GM10847 (cell line): ENCODE results near the gene NDUFAF5.

ENCODE experiments used
- POLR2A ChIP-seq: IDR thresholded peaks from 2 replicates; pipeline ENCODE4 v1.6.1; 2011; ENCODE audit not compliant: insufficient read length; ENCODE audit errors: extremely low read depth

Gene NDUFAF5

GRCh38 chr20:13799974-13800373 lies 15.1 kb downstream of the NDUFAF5 start:
- no peak for TF ChIP-seq POLR2A

DNA sequence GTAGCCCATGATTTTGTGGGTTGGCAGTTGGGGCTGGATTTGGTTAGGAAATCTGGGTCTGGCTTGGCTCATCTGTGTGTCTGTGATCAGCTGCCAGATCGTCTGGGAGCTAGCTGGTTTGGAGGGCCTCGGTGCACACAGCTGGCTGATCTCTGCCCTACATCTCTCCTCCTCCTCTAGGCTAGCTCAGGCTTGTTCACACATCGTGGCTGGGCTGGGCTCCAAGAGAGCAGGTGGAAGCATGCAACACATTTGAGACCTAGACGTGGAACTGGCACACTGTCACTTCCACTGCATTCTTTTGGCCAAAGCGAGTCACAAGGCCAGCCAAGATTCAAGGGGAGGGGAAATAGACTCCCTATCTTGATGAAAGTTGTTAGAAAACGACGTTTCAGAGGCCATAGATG lies 15.9 kb downstream of the NDUFAF5 start:
- no peak for TF ChIP-seq POLR2A

DNA sequence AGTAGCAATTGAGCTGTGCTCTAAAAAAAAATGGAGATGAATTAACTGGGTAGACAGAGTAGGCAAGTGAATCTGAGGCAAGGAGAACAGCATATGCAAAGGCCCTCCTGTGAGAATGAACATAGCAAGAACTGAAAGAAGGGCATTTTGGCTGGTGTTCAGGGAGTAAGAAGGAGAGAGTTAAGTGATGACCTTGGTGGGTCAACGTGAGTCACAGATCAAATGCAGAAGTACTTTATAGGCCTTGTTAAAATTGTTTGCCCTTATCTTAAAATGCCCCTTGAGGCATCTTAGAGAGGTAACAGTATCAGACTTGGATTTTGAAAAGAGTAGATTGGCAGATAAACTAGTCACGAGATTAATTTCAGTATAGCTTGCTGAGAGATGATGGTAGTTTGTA lies 24.5 kb downstream of the NDUFAF5 start:
- no peak for TF ChIP-seq POLR2A

GRCh38 chr20:13809855-13810254 lies 25.0 kb downstream of the NDUFAF5 start:
- TF ChIP-seq POLR2A: no peak

DNA sequence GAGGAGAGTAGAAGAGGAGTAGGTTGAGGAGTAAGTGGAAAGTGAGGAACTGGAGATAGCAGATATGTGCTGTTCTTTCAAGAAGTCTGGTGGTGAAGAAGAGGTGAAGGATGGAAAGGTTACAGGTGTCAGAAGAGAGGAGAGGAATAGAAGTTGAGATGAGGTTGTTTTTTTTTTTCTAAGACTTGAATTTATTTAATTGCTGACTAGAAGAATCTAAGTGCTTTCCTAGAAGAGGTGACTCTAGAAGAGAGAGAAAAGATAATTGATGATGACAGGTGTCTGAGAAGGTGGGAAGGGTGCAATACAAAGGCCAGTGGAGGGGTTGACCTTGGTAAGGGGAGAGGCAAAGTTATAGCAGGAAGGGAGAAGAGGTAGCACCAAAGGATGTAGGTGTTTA lies 25.6 kb downstream of the NDUFAF5 start:
- TF ChIP-seq POLR2A: no peak

DNA sequence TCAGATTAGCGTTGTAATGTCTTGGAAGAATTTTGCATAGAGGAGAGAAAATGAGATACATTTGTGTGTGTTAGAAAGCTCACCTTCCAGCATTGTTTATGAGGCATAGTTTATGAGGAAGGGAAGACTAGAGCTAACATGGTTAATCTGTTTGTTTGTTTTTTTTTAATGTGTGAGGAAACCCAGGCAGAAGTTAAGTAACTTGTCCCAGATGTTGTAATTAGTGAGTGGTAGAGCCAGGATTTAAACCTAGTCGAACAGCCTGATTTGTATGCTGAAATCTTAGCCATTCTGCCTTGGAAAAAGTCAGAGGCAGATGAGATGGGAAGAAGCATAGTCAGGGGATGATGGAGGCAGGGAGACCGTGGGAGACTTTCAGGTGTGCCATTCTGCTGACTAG lies 29.1 kb downstream of the NDUFAF5 start:
- TF ChIP-seq POLR2A: no peak

- TF ChIP-seq POLR2A: no peak
Observed at GRCh38 chr20:13814672-13815071, 29.8 kb downstream of the NDUFAF5 start.

DNA sequence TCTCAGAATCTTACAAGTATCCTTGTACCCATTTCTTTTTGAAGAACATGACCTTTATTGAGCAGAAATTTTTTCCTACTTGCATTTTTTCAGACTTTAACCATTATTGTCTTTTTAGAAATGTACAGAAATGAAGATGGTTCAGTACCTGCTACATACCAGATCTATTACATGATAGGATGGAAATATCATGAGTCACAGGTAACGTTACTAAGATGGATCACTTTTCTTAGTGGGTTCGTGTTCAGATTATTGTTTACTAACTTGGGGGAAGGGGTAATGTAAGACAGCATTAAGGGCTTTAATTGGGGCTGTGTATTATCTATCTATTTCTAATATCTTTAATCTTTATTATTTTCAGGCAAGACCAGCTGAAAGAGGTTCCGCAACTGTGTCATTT lies 31.9 kb downstream of the NDUFAF5 start:
- TF ChIP-seq POLR2A: no peak

DNA sequence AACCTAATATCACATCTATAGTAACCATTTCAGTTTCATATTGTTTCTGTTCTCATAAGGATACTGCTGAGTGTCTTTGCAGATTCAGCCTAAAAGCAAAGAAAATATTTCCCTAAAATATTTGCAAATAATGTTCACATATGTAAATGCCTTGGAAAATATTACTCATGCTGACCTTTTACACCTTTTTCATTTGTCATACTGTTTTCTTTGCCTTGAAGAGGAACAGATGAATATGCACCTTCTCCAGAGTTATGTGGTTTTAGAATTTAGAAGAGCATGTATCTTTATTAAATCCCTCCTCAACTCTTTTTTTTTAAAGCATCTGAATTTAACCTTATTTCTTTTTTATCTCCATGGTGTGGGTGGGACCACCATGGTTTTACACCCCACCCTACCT lies 32.5 kb downstream of the NDUFAF5 start:
- no peak for TF ChIP-seq POLR2A

DNA sequence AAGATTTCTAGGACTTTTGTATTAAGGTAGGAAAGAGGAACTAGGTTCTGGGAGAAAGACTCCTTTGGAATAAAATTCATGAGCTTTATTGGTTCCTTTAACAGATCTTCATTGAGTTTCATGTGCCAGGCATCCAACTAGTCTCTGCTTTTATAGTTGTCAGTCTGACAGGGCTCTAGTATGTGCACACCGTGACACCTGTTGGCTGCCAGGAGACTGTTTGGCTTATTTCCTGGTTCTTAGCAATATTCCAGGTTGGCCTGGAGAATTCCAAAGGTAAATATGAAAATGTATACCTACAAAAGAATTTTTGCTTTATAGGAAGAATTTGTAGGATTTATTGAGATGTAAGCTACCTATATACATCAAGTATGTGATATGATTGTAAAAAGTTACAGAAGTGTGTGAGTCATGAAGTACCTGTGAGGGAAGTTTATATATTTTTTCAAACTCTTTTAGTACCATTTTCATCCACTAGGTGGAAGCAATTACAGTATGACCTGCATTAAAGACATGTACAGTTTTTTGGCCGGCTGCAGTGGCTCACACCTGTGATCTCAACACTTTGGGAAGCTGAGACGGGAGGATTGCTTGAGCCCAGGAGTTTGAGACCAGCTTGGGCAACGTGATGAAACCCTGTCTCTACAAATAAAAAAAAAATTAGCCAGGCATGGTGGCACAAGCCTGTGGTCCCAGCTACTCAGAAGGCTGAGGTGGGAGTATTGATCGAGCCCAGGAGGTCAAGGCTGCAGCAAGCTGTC lies 35.2 kb downstream of the NDUFAF5 start:
- no peak for TF ChIP-seq POLR2A

DNA sequence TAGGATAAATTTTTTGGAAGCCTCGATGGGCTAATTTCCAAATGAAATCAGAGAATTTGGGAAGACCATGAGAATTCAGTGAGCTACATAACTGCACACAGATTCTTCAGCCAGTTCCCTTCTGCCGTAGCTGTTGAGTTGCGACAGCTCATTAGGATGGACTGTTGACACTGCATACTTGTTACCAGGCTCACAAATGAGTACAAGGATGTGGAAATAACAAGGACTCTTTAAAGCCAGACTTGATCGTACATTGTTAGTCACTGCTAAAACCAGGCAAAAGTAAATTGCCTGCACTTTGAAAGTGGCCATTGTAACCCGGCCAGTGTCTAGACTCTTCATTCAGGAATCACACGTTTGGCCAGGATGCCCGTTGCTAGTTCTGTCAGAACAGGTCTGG lies 37.0 kb downstream of the NDUFAF5 start:
- no peak for TF ChIP-seq POLR2A

DNA sequence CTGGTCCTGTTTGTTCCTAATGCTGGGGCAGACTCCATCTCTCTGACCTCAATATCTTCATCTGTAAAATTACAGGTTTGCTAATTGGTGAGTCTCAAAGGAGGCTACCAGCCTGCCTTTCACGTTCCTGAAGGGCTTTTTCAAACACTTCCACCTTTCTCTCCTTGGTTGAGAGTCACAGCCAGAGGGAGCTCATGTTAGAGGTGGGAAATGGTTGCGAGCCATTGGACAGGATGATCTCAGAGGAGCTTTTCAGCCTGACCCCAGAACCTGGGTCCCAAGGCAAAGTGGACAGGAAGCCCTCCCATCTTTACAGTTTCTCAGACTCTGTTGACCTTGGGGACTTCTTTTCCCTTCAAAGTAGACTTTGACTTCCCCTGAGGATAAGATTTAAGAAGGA lies 37.6 kb downstream of the NDUFAF5 start:
- TF ChIP-seq POLR2A: no peak

GRCh38 chr20:13824459-13824858 lies 39.6 kb downstream of the NDUFAF5 start:
- no peak for TF ChIP-seq POLR2A

- no peak for TF ChIP-seq POLR2A
Observed at GRCh38 chr20:13825465-13825864, 40.6 kb downstream of the NDUFAF5 start.

DNA sequence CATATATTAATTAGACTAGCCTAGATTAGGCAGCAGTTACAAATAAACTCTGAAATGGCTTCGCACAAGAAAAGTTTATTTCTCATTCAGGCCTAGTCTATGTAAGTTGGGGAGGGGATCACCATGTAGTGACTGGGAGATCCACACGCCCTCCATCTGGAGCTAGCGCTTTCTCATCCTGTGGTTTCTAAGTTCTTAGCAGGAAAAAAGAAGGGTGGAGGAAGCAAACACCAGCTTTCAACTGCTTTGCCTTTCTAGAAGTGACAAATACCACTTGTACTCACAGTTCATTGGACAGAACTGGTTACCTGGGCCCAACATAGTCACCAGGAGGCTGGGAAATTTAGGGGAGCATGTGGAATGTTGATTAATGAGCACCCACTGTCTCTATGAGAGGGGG lies 46.6 kb downstream of the NDUFAF5 start:
- no peak for TF ChIP-seq POLR2A

- no peak for TF ChIP-seq POLR2A
Observed at GRCh38 chr20:13838664-13839063, 53.8 kb downstream of the NDUFAF5 start.

DNA sequence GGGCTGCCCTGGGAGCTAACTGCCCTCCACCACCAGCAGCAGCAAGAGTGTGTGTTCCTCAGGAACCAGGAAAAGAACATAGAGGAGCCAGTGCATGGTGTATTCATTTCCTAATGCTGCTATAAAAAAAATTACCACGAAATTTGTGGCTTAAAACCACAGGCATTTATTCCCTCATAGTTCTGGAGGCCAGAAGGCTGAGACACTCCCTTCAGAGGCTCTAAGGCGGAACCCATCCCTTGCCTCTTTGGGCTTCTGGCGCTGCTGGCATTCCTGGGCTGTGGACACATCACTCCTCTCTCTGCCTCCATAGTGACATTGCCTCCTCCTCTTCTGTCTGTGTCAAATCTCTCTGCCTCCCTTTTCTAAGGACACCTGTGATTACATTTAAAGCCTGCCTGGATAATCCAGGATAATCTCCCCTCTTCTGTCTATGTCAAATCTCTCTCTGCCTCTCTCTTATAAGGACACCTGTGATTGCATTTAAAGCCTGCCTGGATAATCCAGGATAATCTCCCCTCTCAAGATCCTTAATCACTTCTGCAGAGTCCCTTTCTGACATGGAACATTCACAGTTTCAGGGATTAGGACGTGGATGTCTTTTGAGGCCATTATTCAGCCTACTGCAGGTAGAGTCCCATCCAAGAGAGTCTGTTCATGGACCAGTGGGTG lies 54.7 kb downstream of the NDUFAF5 start:
- TF ChIP-seq POLR2A: no peak

- no peak for TF ChIP-seq POLR2A
Observed at GRCh38 chr20:13840093-13840465, 55.3 kb downstream of the NDUFAF5 start.

- TF ChIP-seq POLR2A: no peak
Observed at GRCh38 chr20:13841206-13841605, 56.4 kb downstream of the NDUFAF5 start.
